HG02571 (cell line): Measurements from ENCODE around the gene TSHR.
A peak's percentile ranks its signal among the peaks of the same experiment; 100 is the strongest.
"Not testable (repeated sequence)": the region's sequence is repeated elsewhere in the genome, so short reads cannot be mapped to it uniquely, and the experiment has no call there.

Experiments used
- ATAC-seq: cut with Tn5 transposase; IDR thresholded peaks from one replicate; pipeline ENCODE4 v1.9.1; 2021; ENCODE audit warnings: mild to moderate bottlenecking, moderate library complexity; ENCODE audit not compliant: unreplicated experiment

TSHR gene

DNA sequence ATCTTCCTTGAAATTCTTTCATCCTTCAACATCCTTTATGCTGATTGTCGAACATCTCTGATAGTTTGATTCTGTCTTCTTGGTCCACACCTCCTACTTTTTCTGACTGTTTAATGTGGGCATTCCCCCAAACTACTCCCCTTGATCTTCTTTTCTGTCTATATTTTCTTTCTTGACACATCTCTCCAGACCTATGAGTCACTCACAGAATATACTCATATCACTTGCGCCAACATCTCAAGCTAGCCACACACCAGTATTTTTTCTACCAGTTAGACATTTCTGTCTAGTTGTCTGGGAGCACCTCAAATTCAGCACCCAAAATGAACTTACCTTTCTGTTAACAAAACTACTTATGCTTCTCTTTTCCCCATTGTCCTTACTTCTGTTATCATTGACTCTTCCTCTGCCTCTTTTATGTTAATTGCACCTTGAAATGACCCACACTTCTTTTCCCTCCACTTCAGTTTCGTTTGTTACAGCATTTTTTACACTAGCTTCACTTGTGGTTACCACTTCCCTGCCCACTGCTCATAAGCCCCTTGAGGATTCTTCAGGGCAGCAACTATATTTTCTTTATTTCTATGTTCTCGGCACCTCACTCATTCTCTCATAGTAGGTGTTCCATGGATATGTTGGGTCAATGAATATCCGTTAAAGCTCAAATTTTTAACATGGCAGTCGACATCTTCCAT lies 33.5 kb downstream of the TSHR start:
- peak; percentile 61 for ATAC-seq

DNA sequence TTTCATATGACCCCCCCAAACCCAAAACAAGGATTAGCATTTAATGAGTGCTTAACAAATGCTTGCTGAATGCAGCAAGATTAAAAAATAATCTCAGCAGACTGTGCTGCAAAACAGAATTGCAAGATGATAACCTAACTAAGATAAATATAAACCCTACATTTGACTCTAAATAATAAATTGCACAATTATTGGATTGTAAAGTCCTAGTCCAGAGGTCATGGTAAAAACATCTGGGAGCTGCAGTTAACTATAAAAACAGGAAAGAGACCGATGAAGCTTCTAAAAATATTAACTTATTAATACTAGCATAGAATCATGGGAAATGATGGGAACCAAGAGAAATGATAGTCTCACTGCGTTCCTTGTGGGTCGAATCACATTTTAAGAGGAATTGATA lies 37.2 kb downstream of the TSHR start:
- no peak for ATAC-seq

DNA sequence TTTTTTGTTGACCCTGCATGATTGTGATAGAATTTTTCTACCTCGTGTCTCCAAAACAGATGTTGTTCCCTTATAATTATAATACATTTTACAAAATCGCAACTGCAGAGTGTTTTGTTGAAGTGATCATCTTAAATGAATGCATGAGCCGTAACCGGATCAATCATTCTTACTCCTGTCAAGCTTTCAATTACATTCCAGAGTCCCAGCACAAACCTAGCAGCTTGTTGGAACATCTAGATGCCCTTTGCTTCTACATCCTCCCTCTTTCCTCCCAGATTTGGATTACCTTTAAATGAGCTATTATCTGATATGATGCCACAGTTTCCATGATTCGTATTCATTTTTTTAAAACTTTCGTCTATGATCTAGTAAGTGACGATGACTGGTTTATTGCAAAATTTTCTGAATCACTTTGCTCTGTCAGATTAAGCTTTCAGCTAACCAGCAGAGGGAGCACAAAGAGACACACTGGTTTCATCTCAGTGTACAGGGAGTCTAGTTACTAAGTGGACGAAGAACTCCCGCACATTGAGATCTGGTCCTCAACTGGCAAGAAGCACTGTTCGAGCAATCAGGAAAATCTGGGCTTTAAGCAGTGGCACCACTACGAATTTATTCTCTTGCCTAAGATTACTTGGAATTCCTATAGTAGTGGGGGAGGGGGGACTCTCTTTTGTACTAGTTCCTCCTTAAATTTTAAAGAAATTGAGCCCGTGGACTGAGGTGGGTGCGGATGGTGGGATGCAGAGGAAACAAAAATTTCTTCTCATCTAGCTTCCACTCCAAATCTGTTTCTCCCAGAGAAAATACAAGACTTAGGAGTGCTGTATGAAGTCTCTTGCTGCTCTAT lies 40.9 kb downstream of the TSHR start:
- peak; percentile 85 for ATAC-seq

DNA sequence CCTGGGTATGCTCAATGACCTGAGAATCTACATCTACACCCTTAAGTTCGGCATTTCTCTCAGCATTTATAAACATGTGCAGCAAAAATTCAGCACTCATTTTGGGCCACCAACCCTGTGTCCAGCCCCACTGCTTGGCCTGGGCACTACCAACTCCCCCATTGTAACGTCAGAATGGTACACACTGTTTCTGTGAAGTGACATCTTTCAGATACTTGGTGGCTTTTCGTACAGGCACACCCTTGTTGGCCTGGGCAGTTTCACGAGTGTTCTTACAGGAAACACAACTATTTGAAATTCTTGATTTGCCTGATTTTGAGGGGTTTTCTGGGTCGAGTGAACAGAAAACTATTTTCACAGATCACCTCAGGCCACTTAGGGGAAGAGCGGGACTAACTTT lies 46.0 kb downstream of the TSHR start:
- ATAC-seq: no peak

DNA sequence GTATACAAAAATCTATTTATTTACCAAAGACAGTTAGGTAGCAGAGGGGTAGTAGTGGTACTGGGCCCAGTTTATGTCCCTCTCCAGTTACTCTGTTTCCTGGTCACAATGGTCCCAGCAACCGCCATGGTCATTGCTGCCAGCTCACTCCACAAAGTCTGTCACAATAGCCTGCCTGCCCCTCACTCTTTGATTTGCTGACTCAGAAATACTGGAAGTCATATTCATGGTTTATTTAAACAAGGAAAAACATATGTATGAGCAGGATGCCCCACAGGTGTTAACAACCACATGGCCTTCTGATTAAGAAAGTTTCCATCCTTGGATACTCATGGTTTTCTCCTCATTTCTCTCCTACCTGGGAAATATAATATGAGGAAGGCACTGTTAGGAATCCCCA lies 49.2 kb downstream of the TSHR start:
- ATAC-seq: no peak

DNA sequence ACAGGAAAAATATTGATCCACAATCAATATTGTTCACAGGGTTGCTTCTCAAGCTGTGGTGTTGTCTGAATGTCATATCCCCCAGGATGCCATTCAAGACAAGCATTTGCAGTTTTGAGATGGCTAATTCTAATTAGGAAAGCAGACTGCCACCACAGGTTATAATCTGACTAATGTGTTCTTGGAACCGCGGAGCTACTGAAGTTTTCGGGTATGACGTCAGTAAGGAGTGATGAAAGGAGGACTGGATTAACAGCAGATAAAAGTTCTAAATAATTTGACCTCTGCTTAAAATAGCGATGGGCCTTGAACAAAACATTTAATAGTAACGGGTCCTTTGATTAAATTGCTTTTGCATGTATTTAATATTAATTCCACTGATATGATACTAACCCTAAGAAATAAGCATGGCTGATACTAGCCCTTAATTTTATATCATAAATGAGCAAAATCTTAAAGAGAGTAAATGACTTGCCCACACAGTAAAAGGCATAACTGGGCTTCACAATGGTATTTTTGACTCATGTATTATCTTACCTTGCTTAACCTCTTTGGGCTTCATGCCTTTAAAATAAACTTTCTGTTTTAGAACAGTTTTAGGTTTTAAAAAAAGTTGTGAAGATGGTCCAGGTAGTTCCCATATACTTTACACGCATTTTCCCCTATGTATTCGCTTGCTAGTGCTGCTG lies 50.3 kb downstream of the TSHR start:
- no peak for ATAC-seq

DNA sequence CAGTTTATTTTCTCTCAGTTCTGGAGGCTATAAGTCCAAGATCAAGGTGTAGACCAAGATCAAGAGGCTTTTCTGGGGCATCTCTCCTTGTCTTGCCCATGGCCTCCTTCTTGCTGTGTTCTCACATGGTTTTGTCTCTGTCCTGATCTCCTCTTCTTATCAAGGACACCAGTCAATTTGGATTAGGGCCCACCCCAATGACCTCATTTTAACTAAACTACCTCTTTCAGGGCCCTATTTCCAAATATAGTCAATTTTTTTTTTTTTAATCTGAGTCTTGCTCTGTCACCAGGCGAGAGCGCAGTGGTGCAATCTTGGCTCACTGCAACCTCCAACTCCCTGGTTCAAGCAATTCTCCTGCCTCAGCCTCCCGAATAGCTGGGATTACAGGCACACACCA lies 50.8 kb downstream of the TSHR start:
- ATAC-seq: no peak

DNA sequence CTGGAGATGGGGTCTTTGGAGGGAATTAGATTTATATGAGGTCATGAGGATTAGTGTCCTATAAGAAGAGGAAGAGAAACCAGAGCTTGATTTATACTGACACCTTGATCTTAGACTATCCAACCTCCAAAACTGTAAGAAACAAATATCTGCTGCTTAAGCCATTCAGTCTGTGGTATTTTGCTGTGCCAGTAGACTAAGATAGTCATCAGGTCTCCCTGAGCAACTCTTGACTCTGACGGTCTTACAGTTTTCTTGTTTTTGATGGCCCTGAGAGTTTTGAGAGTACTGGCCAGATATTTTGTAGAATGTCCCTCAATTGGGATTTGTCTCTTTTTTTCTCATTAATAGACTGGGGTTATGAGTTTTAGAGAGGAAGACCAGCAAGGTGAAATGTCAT lies 51.7 kb downstream of the TSHR start:
- ATAC-seq: no peak

DNA sequence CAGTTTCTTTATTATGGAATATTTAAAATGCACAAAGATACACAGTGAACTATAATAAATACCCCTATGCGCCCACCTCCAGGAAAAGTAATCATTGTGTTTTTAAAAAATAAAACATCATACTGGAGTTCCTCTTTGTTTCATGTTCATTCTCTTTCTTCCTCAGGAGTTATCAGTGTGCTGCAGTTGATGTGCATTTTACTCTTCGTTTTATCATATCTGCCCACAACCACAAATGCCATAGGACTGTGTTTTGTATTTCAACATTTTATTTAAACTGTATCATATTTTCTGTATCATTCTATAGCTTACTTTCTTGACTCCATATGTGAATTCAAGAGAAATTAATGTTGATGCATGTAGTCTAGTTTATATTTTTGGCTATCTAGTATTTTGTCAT lies 53.9 kb downstream of the TSHR start:
- ATAC-seq: no peak

DNA sequence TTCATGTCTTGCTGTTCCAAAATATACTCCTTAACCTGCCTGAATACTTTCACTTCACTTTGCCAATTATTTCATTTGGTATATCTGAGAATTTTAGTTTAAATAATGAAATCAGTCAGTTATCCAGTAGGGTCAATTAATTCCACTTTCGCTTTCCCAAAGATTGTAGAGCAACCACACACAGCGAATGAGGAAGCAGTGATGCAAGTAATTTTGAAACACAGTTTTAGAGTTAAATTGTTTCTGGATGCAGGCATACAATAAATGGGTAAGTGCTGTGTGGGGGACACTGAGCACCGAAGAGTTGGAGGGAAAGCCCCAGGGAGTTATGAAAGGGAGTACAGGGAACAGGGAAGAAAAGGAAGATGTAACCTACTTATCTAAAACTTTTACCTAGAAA lies 62.8 kb downstream of the TSHR start:
- ATAC-seq: no peak

DNA sequence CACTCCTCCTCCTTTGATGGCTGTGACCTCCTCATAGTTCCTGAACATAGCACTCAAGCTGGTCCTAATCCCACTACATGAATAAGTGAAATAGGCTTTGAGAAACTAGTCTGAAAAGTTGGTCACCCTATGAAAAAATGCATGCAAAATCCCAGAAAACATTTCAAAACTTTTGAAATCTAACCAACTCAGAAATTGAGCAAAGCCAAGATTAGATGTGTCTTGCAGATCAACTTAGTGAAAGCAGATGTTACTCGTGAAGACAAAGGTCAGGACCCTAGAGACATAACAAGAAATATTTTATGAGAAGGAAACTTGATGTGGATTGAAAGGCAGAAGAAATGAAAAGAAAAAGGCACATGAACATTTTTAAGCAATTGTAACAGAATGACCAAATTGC lies 63.3 kb downstream of the TSHR start:
- no peak for ATAC-seq

DNA sequence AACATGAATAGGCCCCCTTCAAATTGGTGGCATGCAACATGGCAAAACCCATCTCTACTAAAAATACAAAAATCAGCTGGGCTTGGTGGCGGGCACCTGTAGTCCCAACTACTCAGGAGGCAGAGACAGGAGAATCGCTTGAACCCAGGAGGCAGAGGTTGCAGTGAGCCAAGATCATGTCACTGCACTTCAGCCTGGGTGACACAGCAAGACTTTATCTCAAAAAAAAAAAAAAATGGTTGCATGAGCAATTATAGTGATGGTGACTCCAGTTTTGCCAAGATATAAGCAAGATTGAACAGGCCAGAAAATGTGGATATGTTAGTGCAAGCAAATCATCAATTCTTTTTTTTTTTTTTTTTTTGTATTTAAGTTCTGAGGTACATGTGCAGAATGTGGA lies 63.7 kb downstream of the TSHR start:
- not testable (repeated sequence) for ATAC-seq

DNA sequence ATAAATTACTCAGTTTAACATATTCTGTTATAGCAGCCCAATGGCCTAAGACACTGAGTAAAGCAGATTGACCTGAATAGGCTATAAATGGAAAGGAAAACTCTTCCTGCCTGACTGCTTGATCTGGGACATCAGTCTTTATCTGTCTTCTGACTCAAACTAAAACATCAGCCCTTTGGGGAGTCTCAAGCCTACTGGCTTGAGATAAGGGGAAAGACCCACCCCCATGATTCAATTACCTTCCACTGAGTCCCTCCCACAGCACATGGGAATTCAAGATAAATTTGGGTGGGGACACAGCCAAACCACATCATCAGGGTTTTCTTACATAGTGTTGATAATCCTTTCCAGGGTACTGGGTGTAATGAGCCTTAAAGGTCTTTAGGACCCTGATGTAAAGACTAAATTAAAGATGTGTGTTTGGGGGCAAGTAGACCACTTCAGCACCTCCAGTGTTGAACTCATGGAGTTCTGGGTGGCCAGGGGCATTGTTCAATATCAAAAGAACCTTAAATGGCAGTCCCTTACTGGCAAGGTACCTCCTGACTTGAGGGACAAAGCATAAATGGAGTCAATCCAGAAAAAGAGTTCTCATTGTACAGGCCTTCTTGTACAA lies 67.8 kb downstream of the TSHR start:
- ATAC-seq: no peak

DNA sequence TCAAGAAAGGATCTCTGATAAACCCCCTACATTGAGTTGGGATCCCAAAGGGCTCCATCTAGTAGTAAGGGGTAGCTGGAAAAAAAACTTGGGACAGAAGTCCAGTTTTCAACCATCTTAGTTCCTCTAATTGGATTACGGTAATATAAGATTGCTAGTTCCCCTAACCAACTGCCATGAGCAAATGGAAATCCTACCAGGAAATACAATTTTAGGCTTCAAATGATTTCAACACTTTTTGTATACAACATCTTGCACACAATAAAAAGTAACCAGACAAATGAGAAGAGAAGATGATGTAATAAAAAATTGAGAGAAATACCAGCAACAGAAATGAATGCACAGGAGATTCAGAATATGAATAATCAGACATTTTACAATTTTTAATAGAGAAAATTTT lies 73.0 kb downstream of the TSHR start:
- no peak for ATAC-seq

DNA sequence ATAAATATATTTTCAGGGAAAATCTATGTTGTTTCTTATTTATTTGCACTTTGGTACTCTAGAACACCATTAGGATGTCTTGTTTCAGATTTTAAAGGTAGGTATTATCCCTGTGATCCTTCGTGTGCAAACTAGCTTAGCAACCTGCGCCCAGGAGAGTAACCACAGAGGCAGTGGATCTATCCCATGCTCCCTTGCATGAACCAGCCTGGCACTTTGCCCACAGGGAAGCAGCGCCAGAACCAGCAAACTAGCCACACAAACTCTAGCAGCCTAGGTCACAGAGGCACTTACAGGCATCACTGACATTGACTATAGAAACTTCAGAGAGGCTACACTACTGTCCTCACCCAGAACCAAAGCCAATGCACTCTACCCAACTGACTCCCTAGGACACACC lies 76.1 kb downstream of the TSHR start:
- ATAC-seq: no peak

DNA sequence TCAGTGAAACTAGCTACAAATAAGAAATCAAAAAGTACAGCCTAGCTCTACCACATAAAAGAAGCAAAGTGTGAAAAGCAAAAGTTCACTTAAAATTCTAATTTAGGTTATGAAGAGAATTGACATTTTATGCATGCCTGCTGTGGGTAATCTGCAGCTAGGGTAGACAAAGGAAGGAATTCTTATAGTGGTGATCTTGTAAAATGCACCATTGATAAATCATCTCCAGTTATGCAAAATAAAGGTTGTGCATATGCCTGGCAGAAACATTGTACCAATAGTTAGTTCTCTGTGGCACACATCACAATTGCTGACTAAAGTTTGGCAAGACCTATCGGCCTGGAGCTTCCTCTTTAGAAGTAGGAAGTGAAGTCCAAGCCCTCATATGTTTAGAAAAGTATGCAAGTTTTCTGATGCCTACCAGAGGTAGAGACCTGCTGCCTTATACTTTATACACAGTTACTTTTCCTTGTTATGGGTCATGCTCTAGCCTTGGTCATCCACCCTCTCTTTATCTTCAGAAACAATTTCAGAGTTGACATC lies 78.3 kb downstream of the TSHR start:
- ATAC-seq: no peak

DNA sequence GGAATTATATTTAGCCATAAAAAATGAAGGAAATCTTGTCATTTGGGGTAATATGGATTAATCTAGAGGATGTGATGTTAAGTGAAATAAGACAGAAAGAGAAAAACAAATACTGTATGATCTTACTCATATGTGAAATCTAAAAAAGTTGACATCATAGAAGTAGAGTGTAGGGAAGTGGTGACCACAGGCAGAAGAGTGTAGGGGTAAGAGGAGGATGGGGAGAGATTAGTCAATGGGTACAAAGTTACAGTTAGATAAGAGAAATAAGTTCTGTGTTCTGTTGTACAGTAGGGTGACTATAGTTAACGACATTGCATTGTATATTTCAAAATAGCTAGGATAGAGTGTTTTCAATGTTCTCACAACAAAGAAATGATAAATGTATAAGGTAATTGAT lies 87.0 kb downstream of the TSHR start:
- no peak for ATAC-seq

DNA sequence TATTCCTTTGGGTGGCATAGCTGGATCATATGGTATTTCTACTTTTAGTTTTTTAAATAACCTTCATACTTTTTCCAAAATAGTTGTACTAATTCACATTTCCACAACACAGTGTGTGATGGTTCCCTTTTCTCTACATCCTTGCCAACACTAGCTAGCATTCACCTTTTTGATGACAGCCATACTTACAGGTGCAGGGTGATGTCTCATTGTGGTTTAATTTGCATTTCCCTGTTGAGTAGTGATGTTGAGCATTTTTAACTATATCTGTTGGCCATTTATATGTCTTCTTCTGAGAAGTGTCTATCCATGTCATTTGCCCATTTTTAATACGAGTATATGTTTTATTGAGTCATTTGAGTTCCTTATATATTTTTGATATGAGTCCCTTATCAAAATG lies 96.1 kb downstream of the TSHR start:
- no peak for ATAC-seq

DNA sequence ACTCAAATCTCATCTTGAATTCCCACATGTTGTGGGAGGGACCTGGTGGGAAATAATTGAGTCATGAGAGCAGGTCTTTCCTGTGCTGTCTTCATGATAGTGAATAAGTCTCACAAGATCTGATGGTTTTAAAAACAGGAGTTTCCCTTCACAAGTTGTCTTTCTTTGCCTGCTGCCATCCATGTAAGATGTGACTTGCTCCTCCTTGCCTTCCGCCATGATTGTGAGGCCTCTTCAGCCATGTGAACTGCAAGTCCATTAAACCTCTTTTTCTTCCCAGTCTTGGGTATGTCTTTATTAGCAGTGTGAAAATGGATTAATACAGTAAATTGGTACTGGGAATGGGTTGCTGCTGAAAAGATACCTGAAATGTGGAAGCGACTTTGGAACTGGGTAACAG lies 98.6 kb downstream of the TSHR start:
- ATAC-seq: not testable (repeated sequence)

DNA sequence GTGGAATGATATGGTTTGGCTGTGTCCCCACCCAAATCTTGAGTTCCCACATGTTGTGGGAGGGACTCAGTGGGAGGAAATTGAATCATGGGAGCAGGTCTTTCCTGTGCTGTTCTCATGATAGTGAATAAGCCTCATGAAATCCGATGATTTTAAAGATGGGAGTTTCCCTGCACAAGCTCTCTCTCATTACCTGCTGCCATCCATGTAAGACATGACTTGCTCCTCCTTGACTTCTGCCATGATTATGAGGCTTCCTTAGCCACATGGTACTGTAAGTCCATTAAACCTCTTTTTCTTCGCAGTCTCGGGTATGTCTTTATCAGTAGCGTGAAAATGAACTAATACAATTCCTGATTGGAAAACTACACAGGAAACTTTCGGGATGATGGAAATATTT lies 100.5 kb downstream of the TSHR start:
- ATAC-seq: no peak

DNA sequence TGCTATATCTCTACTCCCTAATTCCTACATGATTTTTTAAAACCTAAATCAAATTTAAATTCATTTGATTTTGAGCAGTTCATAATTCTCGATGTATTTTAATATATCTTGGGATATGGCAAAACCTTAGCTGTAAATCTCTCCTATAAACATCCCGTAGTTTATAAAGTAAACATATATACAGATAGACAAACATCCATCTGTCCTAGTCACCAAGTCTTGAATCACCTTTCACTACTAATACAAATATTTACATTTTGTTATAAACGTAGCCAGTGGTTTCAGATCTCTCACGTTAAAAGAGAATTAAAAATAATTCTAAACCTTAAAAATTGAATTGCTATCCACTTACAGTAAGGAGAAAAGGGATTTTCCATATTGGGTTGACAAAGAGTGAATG lies 107.0 kb downstream of the TSHR start:
- ATAC-seq: no peak
